Right atrium auricular region (tissue), 2 donors: ENCODE results near the gene PCNX1. TPM values are rescaled to one million over a fixed set of nuclear protein-coding genes. Genes with fewer than 3 reads are reported as not detected.

ENCODE experiments used
- DNase-seq: peaks from one replicate; pipeline ENCODE4 v3.0.0-alpha.2; 2019; ENCODE audit warnings: low spot score
- H3K27ac ChIP-seq, 2 donors: fragments of 200-600 bp; sonication (generic); 1 replicate in 1 of 2; 2 replicates in 1 of 2; pipeline ENCODE4 v1.5.1; 2016 to 2019
- H3K27me3 ChIP-seq, 2 donors: fragments of 200-600 bp; sonication (generic); one replicate each; pipeline versions ENCODE4 v1.5.1 to v1.6.0; 2017 to 2019
- H3K36me3 ChIP-seq: fragments of 200-600 bp; sonication (generic); one replicate; pipeline ENCODE4 v1.5.1; 2016
- H3K4me1 ChIP-seq, 2 donors: fragments of 200-600 bp; sonication (generic); one replicate each; pipeline versions ENCODE4 v1.5.1 to v1.6.0; 2017 to 2019
- H3K4me3 ChIP-seq, 2 donors: fragments of 200-600 bp; sonication (generic); 1 replicate in 1 of 2; 2 replicates in 1 of 2; pipeline ENCODE4 v1.5.1; 2017 to 2019; ENCODE audit warnings: mild to moderate bottlenecking in 1 of 2, moderate library complexity in 1 of 2
- H3K9me3 ChIP-seq, 2 donors: fragments of 200-600 bp; sonication (generic); one replicate each; pipeline ENCODE4 v1.5.1; 2019
- CTCF ChIP-seq, 2 donors: fragments of 200-600 bp; sonication (generic); IDR thresholded peaks; one replicate each; pipeline ENCODE4 v1.5.1; 2019; ENCODE audit warnings: antibody characterized with exemption in 2 of 2
- total RNA-seq, 2 donors: library from RNA; depleted of rRNA; stranded (reverse); fragments of >200 nt; gene quantifications; one replicate each; pipeline ENCODE4 v1.1.0, GENCODE V29; 2016

Gene PCNX1
- total RNA-seq, 2 donors from 2014 or later, result 36.4 to 39.2 TPM

DNA sequence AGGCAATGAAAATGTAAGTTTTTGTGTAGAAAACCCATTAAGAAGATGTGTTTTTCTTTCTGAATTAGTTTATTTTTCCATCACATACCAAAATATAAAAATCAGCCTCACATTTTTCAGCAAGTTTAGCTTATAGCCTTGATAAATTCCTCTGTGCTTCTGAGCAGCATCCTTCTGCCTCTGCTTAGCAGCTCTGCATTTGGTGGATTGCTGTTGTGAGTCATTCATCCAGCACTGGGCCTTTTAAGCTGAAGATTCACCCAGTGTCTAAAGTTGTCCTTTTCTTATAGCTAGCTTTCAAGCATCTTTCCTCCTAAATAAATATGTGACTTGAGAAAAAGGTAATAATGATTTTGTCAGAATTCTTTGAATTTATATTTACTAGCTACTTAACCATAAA lies 206.1 kb downstream of the PCNX1 start:
- H3K27ac ChIP-seq, result no peak overlapping the region
- H3K4me3 ChIP-seq, result no peak overlapping the region
- H3K27me3 ChIP-seq, result no peaks in the 10 kb centered on the region
- no peaks in the 10 kb centered on the region for H3K9me3 ChIP-seq
- no peaks in the 10 kb centered on the region for H3K4me1 ChIP-seq
- no peak for TF ChIP-seq CTCF (IDR thresholded peaks at IDR 0.05)
- no peak for DNase-seq
- H3K36me3 ChIP-seq, result peaks cover 36% of the 10 kb centered on the region

DNA sequence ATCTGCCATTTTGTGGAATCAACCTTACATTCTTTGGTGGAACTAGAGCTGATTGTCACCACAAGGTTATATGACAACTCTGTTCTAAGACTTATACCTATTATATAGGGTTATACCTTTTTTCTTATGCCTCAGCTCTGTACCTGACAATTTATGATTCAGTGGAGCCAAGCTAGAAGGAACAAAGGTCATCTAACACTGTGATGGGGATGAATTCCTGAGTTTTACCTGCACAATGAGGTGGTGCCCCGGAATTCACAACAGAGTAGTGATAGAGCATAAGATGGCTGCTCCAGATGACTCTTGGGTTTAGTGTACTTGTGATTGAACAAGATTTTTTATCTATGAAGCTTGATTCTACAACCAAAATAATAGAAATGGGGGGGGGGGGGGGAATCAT lies 207.3 kb downstream of the PCNX1 start:
- no peak overlapping the region for H3K4me3 ChIP-seq
- H3K27me3 ChIP-seq, result no peaks in the 10 kb centered on the region
- no peaks in the 10 kb centered on the region for H3K4me1 ChIP-seq
- peaks cover 24% of the 10 kb centered on the region for H3K36me3 ChIP-seq
- DNase-seq, result no peak
- no peaks in the 10 kb centered on the region for H3K9me3 ChIP-seq
- TF ChIP-seq CTCF (IDR thresholded peaks at IDR 0.05), result no peak
- H3K27ac ChIP-seq, result no peak overlapping the region

GRCh38 chr14:71115306-71115705 lies 208.0 kb downstream of the PCNX1 start:
- H3K4me3 ChIP-seq, result no peak overlapping the region
- no peak for TF ChIP-seq CTCF (IDR thresholded peaks at IDR 0.05)
- H3K27me3 ChIP-seq, result no peaks in the 10 kb centered on the region
- H3K4me1 ChIP-seq, result no peaks in the 10 kb centered on the region
- no peak overlapping the region for H3K27ac ChIP-seq
- DNase-seq, result no peak
- peaks cover 17% of the 10 kb centered on the region for H3K36me3 ChIP-seq
- H3K9me3 ChIP-seq, result no peaks in the 10 kb centered on the region

DNA sequence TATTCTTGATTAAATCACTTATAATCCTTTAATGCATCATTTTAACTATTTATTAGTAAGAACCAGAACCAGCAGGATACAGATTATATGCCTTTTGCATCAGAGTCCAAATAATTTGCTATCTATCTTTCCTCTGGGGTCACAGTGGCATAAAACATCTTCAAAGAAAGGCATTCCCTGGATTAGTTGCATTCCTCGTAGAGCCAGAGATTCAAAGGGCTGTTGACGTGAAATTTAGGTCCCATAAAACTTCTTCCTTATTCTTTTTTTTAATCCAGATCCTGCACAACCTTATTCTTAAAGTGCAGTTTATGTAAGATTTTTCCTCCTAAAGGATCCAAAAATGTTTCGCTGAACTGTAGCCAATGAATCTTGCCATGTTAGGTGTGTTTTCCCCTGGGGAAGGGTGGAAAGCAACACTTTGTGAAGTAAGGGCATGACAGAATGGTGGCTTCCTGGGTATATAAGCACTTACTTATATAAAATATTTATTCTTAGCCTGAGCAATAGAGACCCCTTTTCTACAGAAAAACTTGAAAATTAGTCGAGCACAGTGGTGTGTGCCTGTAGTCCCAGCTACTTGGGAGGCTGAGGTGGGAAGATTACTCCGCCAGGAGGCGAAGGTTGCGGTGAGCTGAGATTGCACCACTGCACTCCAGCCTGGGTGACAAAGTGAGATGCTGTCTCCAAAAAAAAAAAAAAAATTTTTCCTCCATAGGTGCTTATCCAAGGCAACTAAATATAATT lies 208.7 kb downstream of the PCNX1 start:
- TF ChIP-seq CTCF (IDR thresholded peaks at IDR 0.05), result no peak
- Histone ChIP-seq H3K4me3 (no peak overlapping the region), H3K9me3 (no peaks in the 10 kb centered on the region), H3K27me3 (no peaks in the 10 kb centered on the region), H3K4me1 (no peaks in the 10 kb centered on the region), H3K27ac (no peak overlapping the region), H3K36me3 (peaks cover 10% of the 10 kb centered on the region)
- no peak for DNase-seq

DNA sequence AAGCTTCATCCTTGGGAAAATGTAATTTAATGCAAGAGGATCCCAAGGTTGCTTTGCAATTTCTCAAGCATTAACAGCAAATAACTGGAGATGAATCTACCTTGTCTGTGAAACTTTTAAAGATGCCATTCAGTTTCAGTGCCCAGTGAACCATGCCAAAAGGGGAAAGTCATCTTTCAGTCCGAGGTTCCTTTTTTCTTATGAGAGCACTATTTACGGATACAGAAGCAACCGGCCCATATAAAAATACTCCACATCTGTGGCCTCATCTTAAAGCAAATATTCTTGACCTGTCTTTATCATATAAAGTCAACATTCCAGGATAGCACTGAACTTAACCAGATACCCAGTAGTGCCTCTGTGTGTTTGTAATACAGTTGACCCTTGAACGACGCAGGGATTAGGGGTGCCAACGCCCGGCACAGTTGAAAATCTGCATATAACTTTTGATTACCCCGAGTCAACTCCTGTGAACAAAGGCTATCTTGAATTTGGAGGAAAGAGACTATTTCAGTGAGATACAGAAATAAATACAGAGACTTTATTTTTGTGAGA lies 209.4 kb downstream of the PCNX1 start:
- no peak for TF ChIP-seq CTCF (IDR thresholded peaks at IDR 0.05)
- Histone ChIP-seq H3K4me3 (no peak overlapping the region), H3K27me3 (no peaks in the 10 kb centered on the region), H3K9me3 (no peaks in the 10 kb centered on the region), H3K4me1 (no peaks in the 10 kb centered on the region), H3K27ac (no peak overlapping the region), H3K36me3 (peaks cover 3% of the 10 kb centered on the region)
- no peak for DNase-seq
